ENCODE measurements around the gene DNAAF8.

The DNAAF8 gene

DNA sequence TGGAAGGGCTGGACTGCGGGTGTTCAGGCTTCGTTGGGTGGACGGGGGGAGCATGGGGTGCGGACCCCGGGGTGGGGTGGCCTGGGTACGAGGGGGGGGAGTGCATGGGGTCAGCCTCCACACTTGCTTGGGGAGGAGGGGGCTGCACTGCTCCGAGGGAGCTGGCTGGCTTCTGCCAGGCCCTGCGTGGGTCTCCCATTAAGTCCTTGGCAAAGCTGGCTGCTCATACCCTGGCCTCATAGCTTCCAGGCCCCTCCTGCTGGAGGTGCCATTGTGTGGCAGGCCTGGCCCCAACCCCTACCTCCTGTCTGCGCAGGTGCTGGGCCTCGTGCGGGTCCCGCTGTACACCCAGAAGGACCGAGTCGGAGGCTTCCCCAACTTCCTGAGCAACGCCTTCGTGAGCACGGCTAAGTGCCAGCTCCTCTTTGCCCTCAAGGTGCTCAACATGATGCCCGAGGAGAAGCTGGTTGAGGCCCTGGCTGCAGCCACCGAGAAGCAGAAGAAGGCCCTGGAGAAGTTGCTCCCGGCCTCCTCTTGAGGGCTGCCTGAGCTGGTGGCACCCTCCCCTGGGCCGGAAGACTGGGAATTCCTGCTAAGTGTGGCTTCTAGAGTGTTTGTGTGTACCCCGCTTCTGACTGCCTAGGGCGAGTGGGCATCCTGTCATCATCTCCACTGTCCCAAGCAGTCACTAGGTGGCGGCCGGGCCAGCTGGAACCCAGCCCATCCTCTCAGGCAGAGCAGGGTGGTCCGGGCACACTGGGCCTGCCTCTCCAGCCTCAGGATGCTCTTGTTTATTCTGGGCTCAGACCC, 39.5 kb upstream of the DNAAF8 start:
- DNase-seq: peak in 28 of 56 donors; percentile 12 to 67 (median 38)

DNA sequence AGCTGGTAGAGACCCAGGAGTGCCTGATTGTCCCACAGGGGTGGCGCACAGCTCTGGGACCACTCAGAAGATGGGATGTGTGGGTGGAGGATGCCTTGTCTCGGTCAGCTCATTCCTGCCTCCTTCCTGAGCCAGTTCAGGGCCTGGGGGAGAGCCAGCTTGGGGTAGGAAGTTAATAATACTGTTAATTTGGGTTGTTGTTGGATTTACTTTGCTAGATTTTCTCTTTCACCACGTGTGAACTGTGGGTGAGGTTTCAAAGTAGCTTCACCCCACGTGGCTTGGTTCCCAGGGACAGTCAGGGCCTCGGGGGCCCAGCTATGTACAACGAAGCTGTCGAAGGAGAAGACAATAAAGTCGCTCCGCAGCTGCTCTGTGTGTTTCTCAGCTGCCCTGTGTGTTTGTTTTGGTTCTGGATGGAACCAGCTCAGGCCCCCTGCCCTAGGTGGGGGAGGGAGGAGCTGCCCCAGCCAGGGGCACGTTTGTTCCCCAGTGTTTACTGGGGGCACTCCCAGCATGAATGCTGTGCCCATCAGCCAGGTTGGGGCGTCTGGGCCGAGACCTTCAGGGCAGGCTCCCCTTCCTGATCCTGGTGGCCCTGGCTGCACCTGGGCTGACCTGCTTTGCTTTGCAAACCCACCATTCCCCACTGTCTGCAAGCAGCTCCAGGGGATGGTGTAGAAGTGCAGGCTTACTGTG, 38.7 kb upstream of the DNAAF8 start:
- DNase-seq: no peak

DNA sequence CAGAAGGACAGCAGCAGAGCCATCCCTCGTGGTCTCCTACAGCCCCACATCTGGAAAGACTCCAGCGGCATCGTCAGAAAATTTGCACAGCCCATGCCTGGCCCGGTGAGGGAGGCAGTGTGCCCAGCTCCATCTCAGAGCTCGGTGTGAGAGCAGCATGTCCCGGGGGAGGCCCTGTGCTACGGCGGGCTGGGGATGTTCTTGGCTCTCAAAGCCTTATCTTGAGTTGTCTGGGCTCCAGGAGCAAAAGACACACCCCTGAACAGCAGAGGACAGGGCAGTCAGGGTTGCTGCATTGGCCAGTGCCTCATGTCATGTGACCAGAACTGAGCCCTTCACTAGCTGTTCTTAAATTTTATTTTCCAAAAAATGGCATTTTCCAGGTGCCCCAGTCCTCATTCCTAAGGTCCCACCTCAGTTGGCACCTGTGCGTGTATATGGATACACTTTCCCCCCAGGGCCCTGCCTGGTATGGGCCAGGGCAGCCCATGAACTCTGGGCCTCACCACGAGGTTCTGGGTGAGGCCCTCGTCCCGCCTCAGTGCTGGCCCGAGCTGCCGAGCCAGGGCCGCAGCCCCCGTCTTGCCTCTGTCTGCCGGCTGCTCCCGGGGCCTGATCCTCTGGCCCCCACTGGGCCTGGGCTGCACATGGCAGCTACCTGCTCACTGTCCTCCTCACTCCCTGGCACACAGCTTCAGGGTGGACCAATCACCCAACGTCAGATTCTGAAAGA, 38.0 kb upstream of the DNAAF8 start:
- no peak for DNase-seq

DNA sequence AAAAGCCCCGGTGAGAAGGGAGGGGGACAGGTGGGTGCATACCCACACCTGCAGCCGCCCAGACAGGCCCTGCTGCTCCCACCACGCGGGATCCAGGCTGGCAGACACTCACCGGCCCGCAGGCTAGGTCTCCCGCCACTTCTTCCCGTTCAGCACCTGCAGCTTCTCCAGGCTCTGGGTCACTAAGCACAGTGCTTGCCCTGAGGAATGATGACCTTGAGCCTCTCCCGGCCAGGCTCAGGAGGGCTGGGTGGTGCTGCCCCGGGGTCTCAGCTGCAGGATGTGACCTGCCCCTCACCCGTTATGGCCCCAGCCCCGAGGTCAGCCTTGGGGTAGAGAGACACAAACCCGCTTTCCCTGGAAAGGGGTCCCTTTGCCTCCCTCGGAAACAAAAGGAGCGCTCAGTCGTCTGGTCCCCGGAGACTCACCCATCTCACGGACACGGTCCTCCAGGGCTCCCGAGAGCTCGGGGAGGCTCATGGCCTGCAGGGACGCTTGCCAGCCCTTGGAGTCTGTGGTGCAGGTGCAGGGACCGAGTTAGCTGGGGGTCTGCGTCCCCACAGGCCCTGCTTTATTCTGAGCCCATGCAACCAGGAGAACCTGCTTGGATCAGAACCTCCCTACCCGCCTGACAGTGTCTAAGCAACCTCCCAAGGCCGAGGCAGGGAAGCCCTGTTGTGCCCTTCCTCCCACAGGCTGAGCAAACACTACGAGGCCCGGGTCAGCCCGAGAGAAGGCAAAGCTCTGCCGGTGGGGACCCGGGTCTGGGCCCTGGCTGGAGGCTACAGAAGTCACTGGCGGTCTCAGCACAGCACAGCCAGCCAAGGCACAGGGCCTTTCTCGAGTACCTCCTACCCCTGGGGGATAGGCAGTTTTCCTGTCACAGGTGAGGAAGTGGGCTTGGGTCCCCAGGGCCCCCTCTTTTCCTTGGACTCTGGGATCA, 37.2 kb upstream of the DNAAF8 start:
- DNase-seq: no peak

DNA sequence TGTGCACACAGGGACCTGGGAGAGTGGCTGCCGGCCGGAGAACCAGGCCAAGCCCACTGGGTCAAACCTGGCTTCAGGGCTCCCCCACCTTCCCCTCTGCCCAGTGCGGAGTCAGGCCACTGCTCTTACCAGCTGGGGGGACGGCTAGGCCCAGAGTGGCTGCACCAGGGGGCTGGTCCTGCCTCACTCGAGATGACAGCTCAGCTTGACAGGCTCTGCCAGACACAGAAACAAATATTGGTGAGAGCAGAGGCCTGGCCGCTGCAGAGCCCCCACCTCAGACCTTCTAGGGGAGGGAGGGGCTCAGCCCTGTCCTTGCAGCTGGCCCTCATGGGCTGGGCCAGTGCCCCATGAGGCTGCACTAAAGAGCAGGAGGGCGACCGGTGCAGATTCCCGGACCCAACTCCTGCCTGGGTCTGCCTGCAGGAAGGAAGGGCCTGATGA, 36.5 kb upstream of the DNAAF8 start:
- DNase-seq: no peak

DNA sequence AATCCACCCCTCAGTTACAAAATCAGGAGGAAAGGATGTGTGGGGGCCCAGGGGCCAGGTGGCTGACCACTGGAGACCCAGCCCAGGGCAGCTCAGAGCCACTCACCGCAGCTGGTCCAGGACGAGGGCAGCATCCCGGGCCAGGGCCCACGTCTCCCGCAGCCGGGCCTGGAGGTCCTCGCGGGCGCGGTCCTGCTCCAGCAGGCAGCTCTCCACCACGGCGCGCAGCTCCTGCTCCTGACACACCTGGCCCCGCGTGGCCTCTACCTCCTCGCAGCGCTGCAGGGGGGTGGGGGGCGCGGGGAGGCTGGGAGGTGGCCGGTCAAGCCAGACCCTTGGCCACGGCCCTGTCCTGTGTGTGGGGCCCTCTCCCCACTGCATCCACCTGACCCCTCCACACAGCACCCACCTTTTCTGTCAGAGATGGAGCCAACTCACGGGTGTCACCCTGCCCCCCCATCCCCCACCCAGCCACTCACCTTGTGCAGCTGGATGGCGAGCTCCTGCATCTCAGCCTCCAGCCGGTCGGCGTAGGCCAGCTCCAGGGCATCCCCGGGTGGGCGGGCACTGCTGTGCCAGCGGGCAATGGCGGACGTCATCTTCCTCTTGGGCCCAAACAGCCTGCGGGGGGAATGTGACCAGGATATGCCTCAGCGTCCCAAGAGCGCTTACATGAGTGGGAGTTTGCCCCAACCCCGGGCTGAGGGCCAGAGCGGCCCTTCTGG, 35.9 kb upstream of the DNAAF8 start:
- DNase-seq: no peak

DNA sequence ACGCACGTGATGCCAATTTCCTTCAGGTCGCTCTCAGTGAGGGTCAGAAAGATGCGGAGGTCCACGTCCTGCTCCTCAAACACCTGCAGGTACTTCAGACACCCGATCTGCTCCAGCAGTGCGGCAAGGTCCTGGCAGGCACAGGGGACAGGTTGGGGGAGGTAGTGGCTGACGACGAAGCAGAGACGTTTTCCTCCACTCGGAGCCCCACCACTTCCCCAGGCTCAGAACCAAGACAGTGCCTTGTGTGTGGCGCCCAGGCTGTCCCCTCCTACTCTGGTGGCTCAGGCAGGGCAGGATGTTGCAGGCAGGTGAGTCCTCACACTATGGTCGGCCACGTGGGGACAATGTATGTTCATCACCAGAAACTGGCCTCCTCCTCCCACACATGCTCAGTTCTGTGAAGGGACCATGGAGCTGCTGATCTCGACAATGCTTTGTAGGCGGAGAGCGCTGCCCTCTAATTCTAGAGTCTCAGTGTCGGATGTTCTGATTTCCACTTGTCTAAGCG, 35.2 kb upstream of the DNAAF8 start:
- no peak for DNase-seq

DNA sequence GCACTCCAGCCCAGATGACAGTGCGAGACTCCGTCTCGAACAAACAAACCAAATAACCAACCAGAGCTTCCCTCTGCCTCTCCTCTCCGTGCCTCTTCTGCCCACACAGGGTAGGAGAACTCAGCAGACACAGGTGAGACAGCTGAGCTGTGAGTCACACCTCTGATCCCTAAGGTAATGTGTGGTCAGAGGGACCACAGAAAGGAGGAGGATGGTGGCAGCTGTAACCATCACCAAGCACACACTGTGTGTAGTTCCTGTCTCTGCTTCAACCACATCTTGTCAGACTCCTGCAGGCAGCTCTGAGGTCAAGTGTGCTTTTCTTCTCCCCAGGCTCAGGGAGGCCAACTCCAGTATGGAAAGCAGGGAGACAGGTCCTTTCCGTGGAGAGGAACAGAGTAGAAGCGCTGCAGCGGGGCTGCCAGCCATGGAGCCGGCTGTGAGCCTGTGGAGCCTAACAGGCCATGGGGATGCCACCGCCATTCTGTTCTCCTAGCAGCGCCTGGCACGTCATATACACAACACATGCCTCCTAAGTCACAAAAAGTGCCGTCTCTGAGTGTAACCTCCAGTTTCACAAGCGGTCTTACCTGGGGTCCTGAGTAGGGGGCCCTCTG, 33.8 kb upstream of the DNAAF8 start:
- no peak for DNase-seq

DNA sequence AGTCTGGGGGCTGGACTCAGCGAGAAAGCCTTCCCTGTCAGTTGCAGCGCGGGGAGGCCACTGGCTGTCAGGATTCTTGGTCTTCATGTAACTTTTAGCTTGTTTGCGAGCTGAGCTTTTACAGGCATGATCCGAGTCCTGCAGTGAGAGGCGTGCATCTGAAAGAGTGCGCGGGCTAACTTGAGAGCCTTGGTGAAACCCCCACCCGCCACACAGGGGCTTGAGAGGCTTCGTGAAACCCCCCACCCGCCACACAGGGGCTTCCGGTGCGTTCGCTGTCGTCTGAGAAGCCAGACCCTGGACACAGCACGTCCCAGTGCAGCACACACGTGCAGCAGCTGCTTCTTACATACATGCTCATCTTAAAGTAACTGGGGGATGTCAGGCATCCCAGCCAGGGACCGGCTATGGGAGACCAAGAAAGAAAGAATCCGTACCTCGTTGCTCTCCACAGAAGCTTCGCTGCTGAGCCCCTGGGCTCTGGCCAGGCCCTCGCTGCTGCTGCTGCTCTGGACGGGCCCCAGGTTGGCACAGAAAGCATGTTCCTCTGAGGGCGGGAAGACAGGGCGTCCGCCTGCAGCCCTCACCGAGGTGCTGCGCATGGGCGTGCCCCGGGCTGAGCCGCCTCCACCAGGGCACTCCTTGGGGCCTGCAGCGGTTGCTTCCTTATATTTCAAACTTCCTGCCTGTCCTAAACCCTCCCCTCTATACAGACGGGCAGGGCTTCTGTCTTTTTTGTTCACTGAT, 33.2 kb upstream of the DNAAF8 start:
- DNase-seq: peak in 5 of 56 donors; percentile 2 to 37 (median 24)

DNA sequence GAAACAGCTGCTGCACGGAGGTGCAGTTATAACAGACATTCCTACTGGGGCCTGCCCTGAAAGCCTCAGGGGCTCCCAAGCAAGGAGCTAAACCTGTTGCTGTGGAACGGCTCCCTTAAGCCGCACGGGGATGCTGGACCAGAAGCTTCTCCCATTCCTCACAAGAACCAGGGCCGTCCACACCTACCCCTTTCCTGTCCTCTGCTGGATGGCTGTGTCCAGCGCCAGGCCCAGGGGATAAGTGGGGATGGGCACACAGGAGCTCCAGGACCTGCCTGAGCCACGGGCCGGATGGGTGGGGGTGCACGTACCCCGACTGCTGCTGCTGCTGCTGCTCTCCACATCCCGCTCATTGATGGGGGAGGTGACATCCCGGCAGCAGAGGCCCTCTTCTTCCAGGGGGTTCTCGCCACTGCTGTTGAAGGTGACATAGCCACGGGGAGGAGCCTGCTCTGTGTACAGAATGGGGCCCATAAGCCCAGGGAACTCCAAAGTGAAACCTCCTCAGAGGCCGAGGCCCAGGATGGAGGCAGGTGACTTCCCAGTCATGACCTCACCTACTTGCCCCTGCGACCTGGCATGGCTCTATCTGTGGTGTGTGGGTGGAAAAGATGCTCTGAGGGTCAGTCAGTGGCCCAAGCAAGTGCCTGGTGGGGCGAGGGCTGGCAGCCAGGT, 32.4 kb upstream of the DNAAF8 start:
- DNase-seq: no peak

DNA sequence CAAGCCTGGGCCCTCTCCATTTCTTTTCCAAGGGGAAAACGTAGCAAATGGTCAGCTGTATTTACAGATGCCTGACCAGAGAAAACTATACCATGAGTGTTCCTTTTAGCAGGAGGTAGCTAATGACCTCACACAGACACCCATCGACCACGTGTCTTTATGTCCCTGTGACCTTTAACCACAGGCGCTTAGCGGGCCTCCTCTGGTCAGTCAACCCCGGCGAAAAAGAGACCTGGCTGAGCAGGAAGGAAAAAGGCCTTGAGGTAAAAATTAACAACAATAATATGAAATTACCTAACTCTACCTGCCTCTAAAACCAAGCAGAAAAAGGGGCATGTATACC, 31.9 kb upstream of the DNAAF8 start:
- no peak for DNase-seq

DNA sequence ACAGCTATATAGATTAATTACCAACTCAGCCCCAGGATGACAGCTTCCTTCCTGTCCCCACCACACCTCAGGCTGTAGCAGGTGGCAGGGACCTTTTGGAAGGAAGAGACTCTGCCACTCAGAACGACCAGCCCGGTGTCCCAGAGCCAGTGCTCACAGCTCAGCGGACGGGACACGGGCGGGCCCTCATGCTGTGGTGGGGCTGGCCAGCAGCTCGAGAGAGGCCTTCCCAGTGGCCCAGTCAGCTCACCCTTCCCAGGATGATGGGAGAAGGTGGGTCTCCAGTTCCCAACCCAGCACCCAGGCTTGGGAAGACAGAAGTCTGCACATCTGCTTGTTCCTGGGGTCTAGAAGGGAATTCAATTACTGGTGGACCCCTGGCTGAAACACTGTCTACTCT, 30.4 kb upstream of the DNAAF8 start:
- no peak for DNase-seq

DNA sequence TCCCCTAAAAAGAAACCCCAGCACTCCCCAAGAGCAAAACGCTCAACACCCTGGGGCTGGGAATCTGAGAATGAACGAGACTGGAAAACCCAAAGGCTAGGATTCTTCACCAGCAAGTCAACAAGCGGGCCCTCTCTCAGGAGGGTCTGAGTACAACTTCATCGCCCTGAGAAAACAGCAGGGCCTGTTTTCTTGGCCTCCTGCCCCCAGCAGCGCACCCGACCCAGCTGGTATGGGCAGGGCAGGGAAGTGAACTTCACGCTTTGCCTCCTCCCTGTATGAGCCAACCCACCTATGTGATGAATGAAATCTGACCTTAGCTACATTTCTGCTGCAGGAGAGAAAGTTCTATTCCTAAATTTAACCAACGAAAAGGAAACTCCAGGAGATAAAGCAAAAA, 29.8 kb upstream of the DNAAF8 start:
- DNase-seq: no peak

DNA sequence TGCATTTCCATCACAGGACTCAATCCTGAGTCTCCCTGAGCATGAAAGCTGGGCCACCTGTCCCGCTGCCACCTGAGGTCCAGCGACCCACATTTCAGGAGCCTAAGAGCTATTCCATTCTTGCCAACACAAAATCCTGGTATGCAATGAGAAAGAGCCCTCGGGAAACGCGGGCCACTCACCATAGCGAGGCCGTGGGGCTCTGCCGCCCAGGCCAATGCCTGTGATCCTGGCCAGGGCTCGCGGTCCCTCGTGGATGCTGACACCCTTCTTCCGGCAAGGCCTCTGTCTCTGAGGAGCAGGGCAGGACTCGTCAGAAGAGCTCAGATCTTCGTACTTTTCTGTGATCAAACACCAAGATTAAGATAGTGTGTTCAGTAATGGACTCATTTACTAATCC, 29.4 kb upstream of the DNAAF8 start:
- DNase-seq: no peak

DNA sequence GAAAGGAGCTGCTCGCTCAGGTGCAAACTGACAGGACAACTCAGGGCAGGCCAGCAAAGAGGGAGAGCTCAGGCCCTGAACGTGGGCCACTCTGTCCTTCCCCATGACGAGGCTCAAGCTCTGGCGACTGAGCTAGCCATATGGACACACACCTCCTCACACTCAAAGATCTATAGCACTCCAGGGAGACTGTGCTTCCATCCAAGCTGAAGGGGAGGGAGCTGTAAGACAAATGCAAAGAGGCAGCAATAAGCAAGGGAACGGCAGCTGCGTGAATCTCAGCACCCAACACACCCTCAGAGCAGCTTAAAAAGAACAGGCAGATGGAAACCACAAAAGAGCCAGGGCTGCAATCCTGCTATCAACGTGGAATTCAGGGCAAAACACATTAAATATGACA, 27.5 kb upstream of the DNAAF8 start:
- peak in 4 of 56 donors; percentile 10 to 22 (median 14) for DNase-seq

DNA sequence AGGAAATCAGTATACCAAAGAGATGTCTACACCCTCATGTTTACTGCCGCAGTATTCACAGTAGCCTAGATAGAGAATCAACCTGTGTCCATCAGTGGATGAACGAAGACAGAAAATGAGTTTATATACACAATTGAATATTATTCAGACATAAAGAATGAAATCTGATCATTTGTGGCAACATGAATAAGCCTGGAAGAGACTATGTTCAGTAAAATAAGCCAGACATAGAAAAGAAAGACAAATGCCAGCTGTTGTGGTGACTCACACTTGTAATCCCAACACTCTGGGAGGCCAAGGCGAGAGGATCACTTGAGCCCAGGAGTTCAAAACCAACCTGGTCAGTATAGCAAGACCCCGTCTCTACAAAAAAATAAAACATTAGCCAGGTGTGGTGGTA, 24.9 kb upstream of the DNAAF8 start:
- DNase-seq: no peak

DNA sequence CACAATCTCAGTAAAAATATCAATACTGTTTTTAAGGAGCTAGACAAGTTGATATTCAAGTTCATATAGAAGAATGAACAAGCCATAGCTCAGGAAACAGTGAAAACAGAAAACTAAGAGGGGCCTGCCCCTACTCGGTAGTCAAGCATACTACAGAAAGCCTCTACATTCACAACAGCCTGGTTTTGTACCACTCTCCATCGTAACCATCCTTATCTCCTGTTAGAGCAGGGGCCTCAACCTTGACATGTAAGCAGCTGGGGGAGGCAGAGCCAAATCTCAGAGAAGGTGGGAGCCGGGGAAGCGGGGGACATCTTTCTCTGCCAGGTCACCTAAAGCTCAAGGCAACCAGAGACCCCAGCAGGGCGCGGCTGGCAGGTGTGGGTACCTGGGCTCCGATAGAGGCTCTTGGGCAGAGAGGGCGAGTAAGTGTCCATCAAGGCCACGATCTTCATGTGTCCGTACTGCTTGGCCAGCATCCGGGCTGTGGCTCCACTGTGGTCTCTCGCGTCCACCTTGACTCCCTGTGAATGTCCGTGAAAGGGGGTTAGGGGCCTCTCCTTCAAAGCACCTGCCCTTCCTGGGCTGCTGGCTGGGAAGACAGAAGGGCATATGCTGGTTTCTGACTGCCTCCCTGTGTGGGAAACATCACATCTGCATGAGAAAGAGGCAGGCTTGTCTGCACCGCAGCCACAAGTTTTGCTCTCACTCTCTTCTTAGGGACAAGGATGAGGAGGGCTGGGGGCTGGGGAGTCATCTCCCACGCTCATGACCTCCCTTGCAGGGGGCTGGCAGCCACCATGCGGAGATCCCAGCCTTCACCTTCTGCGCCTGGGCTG, 20.5 kb upstream of the DNAAF8 start:
- DNase-seq: no peak
